GM21576 (cell line): ENCODE results near the gene RTL9.

Experiments used
- ATAC-seq: cut with Tn5 transposase; IDR thresholded peaks from one replicate; pipeline ENCODE4 v1.9.1; 2021; ENCODE audit warnings: mild to moderate bottlenecking, moderate library complexity; ENCODE audit not compliant: unreplicated experiment

The RTL9 gene

DNA sequence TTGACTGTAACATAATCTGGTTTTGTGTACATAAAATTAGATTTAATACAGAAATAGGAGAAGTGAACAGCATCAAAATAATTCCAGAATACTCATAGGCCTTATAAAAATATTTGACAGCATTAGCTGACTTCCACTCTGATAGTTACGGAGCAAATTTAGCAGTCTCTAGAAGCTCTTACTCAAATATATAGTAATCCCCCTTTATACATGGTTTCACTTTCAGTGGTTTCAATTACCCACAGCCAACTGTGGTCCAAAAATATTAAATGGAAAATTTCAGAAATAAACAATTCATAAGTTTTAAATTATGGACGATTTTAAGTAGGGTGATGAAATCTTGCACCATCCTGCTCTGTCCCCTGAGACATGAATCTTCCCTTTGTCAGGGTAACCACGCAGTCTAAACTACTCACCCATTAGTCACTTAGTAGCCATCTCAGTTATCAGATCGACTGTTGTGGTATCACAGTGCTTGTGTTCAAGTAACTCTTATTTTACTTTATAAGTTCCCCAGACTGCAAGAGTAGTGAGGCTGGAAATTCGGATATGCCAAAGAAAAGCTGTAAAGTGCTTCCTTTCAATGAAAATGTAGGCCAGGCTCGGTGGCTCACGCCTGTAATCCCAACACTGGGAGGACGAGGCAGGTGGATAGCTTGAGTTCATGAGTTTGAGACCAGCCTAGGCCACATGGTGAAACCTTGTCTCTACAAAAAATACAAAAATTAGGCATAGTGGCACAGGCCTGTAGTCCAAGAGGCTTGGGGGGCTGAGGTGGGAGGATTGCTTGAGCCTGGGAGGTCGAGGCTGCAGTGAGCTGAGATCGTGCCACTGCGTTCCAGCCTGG, 17.2 kb upstream of the RTL9 start:
- ATAC-seq = peak; percentile 82

DNA sequence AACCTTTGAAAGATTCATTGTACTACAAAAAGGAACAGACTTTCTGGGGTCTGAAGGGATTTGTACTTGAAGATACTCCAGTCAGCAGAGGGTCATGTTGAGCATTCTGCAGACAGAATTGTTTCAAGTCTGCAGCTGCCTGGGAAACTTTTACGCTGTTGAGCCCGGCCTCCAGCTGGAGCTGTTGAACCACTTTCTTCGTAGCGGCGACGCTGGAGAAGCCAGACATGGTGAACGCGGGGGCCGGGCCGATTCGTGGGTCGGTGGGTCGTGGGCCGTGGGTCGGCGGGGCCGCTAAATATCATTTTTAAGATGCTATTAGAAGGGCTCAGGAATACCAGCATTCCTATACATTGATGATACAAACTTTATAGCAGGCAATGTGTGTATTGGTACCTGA, 12.0 kb upstream of the RTL9 start:
- no peak for ATAC-seq

DNA sequence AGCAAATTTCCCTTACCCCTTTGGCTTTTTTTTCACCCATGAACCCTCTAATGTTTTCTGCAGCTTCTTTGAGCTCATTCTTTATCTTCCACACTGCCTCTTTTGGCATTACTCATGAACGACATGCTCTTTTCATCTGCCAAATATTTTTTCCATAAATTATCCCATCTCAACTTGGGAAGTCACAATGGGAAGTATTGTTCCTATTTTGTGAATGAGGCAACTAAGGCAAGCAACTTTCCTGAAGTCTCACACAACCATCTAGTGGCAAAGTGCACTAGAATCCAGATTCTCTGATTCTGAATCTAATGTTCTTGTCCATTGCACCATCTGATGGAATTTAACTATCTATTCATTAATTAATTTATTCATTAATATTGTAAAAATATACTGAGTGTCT, 625 bp downstream of the RTL9 start:
- ATAC-seq = no peak

DNA sequence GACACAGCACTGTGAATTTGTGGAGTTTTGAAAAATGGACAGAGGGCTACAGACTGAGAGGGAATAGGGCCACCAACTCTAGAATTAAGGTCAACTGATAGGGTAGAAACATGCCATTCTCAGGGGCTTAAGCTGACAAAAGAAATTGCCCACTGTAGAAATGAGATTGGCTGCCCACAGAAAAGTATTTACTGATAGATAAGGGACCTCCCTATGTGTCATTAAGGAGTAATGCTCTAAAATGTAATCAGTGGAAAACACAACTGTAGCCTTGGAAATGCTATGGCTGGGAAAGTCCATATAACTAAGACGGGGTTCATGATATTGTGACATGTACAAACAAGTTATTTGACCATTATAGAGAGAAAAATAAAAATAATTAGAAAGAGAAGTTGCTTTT, 4.6 kb downstream of the RTL9 start:
- no peak for ATAC-seq

DNA sequence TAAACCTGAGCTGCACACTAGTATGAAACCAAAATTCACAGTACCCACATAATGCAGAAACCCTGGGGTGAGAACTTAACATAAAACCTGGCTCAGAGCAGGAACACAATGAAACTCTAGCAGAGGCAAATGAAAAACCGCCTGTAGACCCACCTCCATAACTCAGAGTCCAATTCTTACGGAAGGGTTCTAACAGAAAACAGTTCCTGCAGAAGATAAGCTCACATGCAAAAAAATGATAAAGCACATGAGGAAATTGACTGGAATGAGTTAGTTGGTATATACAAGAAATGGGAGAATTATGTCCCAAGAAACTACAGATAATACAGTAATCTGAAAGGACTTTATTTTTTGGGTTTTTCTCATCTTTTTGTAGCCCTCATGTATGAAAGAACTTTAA, 14.7 kb downstream of the RTL9 start:
- no peak for ATAC-seq

DNA sequence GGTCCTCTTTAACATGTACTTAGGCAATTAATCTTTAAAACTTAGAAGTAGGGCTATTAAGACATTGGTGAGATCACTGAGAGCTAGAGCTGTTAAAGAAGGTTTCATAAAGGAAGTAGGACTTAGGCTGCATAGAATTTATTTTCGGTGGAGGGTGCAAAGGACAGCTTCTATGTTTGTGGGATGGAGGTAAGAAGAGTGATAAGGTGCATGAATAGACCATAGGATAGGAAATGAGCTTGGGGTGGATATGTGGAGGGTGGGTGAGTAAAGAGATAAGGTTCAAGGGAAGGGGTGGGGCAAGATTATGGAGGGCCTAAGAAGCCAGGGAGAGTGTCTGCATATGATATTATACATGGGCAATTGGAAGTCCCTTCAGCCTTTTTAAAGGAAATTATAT, 15.9 kb downstream of the RTL9 start:
- peak; percentile 59 for ATAC-seq

DNA sequence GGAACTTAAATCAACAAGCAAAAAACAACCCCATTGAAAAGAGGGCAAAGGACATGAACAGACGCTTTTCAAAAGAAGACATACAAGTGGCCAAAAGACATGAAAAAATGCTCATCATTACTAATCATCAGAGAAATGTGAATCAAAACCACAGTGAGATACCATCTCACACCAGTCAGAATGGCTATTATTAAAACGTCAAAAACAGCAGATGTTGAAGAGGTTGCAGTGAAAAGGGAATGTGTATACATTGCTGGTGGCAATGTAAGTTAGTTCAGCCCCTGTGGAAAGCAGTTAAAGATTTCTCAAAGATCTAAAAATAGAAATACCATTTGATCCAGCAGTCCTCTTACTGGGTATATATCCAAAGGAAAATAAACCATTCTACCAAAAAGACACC, 22.6 kb downstream of the RTL9 start:
- no peak for ATAC-seq

DNA sequence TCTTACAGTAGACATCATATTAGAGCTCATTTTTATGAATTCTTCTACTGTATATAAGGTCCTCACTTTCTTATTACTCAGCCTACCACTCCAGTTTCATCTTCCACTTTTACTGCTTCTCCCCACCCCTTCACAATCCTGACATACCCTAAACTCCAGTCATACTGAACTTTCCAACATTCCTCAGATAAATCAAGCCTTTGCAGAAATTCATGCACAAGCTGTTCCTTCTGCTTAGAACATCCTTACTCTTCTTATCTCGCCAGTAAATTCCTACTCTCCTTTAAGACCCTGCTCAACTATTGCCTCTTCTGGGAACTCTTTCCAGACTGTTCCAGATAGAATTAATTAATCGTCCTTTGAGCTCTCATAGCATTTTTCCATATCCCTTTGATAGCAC, 24.8 kb downstream of the RTL9 start:
- no peak for ATAC-seq

DNA sequence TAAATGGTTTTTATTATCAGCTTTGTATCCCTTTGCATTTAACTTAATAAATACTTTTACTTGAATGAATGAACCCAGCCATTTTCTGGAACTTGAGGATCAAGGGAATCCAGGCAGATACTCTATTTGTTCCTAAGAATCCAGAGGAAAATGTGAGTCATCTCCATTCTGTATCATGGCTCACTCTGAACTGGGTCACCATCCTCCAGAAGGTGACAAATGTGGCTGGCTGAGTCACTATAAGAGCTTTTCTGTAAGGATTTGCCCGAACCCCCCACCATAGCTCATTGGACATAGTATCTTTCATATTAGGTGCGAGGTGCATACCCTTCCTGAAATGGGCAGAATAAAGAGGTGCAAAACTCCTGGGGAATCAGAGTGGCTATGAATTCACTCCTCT, 25.8 kb downstream of the RTL9 start:
- ATAC-seq = no peak

DNA sequence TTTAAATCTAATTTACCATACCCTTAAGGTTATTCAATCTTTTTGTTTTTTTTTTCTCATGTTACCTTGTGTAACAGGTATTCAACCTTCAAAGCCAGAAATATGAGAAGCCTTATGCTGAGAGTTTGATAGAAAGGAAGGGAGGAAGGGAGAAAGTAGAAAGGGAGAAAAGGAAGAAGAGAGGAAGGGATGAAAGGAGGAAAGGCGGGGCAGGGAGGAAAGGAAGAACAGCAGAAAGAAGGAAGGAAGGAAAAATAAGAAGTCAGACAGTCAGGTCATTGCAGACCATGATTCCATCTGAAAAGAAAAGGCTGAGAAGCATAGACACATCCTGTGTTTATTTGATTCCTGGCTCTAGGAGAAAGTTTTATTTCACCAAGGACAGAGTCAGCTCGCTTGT, 30.9 kb downstream of the RTL9 start:
- no peak for ATAC-seq

DNA sequence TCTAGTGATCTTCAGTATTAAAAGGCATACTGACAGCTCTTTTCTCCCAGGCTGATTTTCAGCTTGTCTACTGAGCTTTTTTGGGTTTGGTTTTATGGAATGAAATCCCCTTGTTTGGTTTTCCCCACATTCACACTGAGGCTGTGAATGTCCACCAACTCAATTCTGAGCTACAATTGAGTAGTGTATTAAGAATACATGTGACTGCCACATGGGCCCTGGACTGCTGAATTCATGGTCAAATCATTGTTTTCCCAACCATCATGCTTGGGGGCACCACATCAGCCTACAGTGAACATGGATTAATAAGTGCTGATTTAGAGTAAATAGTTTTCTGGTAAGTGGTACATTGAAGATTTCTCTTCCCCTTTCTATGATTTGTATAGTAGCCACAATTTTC, 32.4 kb downstream of the RTL9 start:
- ATAC-seq = no peak

DNA sequence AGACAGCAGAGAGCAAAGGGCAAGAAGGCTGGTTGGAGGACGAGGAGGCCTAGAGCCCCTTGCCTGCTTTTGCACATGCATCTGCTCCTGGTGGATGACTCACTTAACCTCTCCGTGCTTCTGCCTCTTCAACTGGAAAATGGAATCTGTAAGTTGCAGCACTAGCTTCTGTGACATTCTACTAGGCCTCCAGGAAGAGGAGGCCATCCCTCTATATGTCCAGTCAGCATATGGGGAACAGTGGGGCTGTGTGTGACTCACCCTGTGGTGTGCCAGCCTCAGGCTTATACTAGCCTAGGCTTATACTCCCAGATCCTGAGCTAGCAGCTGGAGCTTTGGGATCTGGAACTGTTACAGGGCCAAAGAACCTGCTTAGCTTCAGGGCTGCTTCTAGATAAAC, 36.0 kb downstream of the RTL9 start:
- ATAC-seq = no peak

DNA sequence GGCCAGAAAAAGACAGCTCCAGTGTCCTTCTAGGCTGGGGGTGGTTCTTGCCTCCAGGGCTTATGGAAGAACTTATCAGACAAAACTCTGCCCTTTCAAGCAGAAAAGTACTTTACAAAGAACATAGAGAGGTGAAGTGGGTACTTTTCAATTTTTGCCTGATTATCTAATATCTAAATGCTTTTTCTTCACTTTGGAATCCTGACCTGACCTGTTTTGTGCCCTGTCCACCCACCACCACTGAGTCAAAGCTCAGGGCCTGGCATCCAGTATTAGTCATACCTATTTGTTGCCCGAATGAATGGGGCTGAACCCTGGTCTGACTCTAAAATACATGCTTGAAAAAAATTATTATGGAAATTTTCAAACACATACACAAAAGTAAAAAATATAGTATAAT, 37.2 kb downstream of the RTL9 start:
- ATAC-seq = no peak

DNA sequence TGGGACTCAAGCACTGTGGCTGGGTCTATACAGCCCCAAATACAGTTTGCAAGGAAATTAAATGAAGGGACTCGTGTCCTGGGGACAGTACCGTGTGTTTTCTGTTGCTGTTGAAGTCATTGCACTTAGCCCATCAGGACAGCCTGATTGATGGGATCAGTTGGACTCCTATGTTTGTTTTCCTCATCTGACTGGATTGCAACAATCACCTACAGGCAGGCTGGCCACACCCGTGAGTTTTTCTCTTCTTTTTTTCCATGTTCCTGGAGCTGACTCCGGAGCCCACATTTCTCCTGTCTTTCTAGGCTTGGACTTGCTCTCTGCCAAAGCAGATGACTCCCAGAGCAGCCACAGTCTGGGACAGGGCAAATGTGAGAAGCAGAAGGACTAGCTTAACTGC, 38.1 kb downstream of the RTL9 start:
- no peak for ATAC-seq

DNA sequence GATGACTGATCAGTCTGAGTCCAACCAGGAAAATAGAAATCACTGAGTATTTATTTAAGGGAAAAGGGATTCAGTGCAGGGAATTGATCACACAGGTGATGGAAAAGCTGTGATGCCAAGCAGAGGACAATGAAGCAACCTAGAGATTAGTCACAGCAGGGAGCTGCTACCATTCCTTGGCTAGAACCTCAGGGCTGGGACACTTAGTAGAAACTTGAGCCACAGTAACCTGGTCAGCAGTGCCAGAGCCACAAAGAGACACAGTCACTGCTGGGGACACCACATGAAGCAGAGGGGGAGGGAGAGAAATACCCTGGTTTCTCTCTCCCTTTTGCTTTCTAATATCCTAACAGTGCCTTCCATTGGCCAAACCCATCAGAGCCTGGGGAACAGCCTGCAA, 38.7 kb downstream of the RTL9 start:
- ATAC-seq = no peak

DNA sequence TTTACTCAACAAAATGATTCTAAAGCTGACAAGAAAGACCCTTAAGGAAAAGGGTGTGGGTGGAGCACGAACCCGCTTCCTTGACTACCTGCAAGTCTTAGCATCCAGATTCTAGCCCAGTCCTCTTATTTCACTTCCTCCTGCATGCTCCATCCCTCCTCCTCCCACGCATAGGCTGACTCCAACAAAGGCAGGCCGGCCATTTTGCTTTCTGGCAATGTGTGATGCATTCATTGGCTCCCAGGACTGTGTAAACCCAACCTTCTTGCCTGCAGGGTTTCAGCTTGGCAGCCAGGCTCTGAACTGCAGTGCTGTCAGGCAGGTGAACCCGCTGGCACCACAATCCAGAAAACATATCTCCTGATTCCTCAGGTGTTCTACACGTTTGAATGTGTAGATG, 39.3 kb downstream of the RTL9 start:
- no peak for ATAC-seq

DNA sequence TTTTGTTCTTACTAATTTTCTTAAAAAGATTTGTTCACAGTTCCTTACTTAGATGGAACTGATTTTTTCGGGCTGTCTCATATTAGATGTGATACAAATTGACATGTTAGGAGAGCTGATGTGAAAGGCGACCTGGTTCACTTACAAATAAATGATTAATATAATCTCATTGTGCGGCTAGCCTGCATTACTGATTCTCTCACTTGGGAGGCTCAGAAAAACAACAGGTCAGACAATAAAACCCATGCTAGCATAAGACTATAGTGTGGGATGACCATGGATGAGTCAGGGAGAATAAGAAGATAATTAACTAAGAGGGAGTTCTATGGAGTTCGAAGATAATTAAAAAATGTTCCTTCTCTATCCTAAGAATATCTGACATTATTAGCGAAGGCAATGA, 40.8 kb downstream of the RTL9 start:
- ATAC-seq = no peak

DNA sequence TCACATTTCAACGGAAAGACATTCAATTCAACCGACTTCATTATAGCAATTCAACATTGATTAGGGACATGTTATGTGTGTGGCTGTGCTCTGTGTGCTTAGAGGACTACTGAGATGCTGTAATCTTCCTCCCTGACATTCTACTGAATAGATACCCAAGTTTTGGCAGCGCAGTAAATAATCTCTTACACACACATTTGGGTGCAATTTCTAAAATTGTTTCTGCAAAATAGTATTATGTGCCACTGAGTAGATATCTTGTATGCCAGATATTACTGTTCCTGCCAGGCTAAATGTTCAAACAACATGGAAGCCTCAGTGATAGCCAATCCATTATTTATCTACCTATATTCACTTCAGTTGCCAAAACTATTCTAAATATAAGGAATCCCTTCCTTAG, 41.3 kb downstream of the RTL9 start:
- no peak for ATAC-seq

DNA sequence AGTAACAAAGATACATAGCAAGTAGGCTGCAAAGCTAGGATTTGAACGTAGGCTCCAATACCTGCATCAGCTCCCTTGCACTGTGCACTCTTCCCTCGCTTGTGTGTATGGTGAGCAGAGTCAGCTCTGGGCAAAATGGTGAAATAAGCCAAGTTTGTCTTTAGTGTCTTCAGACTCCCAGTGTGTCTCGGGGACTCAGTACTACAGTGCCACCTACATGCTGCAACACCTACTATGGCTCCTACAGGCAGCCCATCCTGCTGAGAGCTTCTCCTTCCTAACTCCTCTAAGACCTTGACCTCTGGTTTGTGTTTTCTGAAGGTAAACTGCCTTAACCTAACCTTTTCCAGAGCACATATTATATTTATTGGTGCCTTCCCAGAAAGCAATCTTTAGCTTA, 42.5 kb downstream of the RTL9 start:
- peak; percentile 53 for ATAC-seq

DNA sequence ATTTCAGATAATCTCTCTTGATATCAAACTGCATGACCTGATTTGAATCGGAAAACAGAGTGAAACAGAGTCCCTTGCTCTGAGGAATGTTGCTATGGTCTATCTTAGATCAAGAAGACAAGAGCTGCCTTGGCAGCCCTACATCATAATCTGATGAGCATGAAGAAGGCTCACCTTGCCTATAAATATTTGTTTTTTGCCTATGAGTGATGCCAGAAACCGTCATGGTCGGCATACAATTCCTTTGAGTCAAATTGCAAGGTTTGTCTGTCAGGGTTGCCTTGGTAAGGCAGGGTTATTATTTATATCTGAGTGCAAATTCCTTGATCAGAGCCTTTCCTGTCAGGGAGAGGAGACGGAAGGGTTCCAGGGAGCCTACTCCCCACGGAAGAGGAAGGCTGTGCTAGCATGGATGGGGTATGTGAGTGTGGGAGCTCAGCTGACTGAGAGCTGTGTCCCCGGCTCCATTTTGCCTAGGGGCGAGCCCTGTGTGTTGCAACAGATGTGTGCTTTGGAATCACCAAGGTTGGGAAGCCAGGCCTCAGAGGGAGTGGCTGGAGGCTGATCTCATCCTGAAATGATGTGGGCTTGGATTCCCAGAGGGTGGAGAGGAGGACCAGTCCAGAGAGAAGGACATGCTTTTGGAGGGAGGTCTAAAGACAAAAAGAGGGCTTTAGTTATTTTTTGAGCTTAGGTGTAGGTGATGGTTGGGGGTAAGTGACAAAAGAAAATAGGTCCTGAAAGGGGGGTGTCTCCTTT, 43.6 kb downstream of the RTL9 start:
- ATAC-seq = no peak

DNA sequence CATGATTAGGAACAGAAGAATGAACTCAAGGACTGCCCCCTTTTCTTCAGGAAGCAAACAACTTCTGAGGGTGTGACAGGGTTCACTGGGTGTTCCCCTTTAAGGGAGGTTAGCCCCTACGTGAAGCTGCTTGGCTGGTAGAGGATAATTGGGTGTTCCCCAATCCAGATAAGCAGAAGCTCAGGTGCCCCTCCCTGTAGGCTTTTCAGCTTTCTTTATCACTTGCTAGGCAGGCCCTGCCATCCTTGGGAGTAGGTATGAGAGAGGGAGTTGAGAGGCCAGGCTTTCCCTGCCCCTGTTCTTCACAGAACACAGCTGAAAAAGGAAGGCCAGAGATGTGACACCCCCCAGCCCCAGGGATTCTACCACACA, 44.2 kb downstream of the RTL9 start:
- ATAC-seq = no peak

DNA sequence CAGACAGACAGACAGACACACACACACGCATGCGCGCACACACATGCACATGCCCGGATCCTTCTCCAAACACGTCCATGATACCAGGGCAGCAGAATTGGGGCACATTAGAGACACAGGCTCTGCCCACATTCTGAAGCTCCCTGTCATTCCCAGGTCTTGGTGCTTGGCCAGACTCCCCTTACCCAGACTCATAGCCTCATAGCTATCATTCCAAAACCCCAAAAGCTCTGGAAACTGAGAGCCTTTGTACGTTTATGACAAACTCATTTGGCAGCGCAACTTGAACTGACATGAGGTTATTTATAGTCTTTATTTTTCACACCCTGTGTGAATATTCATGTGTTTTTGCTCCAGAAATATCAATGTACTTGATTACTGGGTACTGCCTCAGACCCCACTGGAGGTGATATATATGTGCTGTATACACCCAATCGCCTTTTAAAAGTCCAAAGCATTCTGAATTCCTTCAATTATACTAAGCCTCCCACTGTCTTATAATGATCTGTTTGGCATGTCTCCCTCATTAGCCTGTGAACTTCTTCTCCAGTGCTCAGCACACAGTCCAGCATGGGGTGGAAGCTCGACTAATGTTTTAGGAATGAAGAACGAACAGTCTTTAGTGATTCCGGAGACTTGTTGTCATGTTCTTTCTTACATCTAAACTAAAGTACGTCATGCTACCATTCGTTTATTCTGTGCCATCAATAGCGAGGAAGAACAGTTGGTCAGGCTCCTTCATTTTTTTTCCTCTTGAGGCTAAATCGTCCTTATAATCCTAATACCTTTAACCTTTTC, 45.0 kb downstream of the RTL9 start:
- no peak for ATAC-seq
